ENCODE results near the gene CCDC93. TPM values are rescaled to one million over a fixed set of nuclear protein-coding genes. Genes with fewer than 3 reads are reported as not detected.

The CCDC93 gene
- total RNA-seq, 4 donors from 2014 or later = 17.3 to 30.3 (median 23.6) TPM

DNA sequence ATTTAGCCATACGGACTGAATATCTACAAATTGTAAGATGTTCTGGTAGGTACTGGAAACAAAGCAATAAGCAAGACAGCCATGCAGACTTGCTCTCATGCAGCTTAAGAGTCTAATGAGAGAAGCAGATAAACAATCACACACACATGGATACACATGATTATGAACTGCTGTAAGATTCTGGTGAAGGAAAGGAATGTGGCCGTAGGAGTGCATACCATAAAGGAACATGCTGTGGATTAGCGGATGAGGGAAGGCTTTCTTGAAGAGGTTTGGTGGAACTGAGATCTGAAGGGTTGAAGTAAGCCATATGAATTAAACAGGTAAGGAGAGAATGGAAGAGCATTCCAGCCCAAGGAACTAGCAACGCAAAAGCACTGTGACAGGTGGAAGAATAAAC is 13.8 kb downstream of the CCDC93 start:
- H3K9me3 ChIP-seq = no peaks in the 10 kb centered on the region
- H3K27me3 ChIP-seq = no peaks in the 10 kb centered on the region
- TF ChIP-seq CTCF (IDR thresholded peaks at IDR 0.05) = no peak
- DNase-seq (ENCODE audit: low spot score in 2 of 2) = no peak
- no peak overlapping the region for H3K27ac ChIP-seq
- H3K4me3 ChIP-seq = no peak overlapping the region
- H3K36me3 ChIP-seq = peaks cover under 1 to 79% (median 15%) of the 10 kb centered on the region in 3 donors
- WGBS, 2 donors = 75 to 77% methylated on average over 4 of the region's 4 CpGs
- peaks cover 0 to 12% (median 0%) of the 10 kb centered on the region in 4 donors for H3K4me1 ChIP-seq

- Histone ChIP-seq H3K36me3 (peaks cover 7 to 84% (median 18%) of the 10 kb centered on the region in 3 donors), H3K9me3 (no peaks in the 10 kb centered on the region), H3K27ac (no peak overlapping the region), H3K4me3 (no peak overlapping the region), H3K27me3 (no peaks in the 10 kb centered on the region), H3K4me1 (peaks cover 0 to 6% (median 0%) of the 10 kb centered on the region in 4 donors)
- DNase-seq (ENCODE audit: low spot score in 2 of 2) = no peak
- TF ChIP-seq EP300 (IDR thresholded peaks at IDR 0.05) = no peak
- no peak for TF ChIP-seq POLR2A (IDR thresholded peaks at IDR 0.05)
- no peak for TF ChIP-seq CTCF (IDR thresholded peaks at IDR 0.05)
- 65 to 77% methylated on average over 3 of the region's 3 CpGs for WGBS, 2 donors
These were observed 15.9 kb downstream of the CCDC93 start for GRCh38 chr2:117997872-117998454.

GRCh38 chr2:117996525-117996924 is 17.3 kb downstream of the CCDC93 start:
- Histone ChIP-seq H3K27ac (no peak overlapping the region), H3K27me3 (no peaks in the 10 kb centered on the region), H3K36me3 (peaks cover 8 to 92% (median 18%) of the 10 kb centered on the region in 3 donors), H3K9me3 (no peaks in the 10 kb centered on the region), H3K4me1 (peaks cover 0 to 5% (median 0%) of the 10 kb centered on the region in 4 donors), H3K4me3 (no peak overlapping the region)
- WGBS, 2 donors = 89 to 91% methylated on average over 3 of the region's 3 CpGs
- TF ChIP-seq POLR2A (IDR thresholded peaks at IDR 0.05) = no peak
- TF ChIP-seq EP300 (IDR thresholded peaks at IDR 0.05) = no peak
- TF ChIP-seq CTCF (IDR thresholded peaks at IDR 0.05) = no peak
- DNase-seq (ENCODE audit: low spot score in 2 of 2) = no peak

DNA sequence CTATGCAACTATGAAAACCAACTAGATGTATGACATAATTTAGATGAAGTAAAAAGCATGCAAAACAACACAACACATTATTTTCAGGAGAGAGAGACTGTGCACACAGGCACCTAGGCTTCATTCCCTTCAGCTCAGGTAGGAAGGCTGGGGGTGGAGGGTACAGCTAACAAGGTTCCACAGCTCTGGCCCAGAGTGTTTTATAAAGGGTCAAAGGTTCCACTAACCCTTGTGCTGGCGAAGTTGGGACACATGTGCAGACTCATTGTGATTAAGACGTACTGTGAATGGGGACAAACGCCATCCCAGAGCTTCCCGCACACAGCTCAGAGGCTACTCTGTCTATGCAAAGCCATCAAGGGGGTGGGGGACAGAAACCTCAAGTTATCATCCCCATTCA is 19.1 kb downstream of the CCDC93 start:
- H3K27me3 ChIP-seq = no peaks in the 10 kb centered on the region
- no peaks in the 10 kb centered on the region for H3K9me3 ChIP-seq
- H3K4me3 ChIP-seq = no peak overlapping the region
- peaks cover 0 to 5% (median 0%) of the 10 kb centered on the region in 4 donors for H3K4me1 ChIP-seq
- H3K27ac ChIP-seq = no peak overlapping the region
- 77 to 78% methylated on average over 4 of the region's 4 CpGs for WGBS, 2 donors
- H3K36me3 ChIP-seq = peaks cover 8 to 94% (median 9%) of the 10 kb centered on the region in 3 donors
- DNase-seq (ENCODE audit: low spot score in 2 of 2) = no peak
- no peak for TF ChIP-seq CTCF (IDR thresholded peaks at IDR 0.05)
- no peak for TF ChIP-seq EP300 (IDR thresholded peaks at IDR 0.05)
- TF ChIP-seq POLR2A (IDR thresholded peaks at IDR 0.05) = no peak

- Histone ChIP-seq H3K9me3 (no peaks in the 10 kb centered on the region), H3K4me3 (no peak overlapping the region), H3K27ac (no peak overlapping the region), H3K4me1 (no peaks in the 10 kb centered on the region), H3K36me3 (peaks cover 2 to 74% (median 7%) of the 10 kb centered on the region in 3 donors), H3K27me3 (no peaks in the 10 kb centered on the region)
- TF ChIP-seq POLR2A (IDR thresholded peaks at IDR 0.05) = no peak
- TF ChIP-seq CTCF (IDR thresholded peaks at IDR 0.05) = no peak
- TF ChIP-seq EP300 (IDR thresholded peaks at IDR 0.05) = no peak
- WGBS, 2 donors = 97 to 100% methylated on average over 1 of the region's 1 CpG
- no peak for DNase-seq (ENCODE audit: low spot score in 2 of 2)
These were observed 23.9 kb downstream of the CCDC93 start for GRCh38 chr2:117989854-117990438.
